Liver (tissue), 3 donors: Measurements from ENCODE around the gene ZSWIM4.

Experiments used
- SP1 ChIP-seq: IDR thresholded peaks from 2 replicates; pipeline ENCODE4 v1.6.1; 2018; ENCODE audit warnings: antibody characterized with exemption, mild to moderate bottlenecking
- TF ChIP-seq, protein P1 (sequence below): fragments of 150-350 bp; IDR thresholded peaks from 2 replicates; pipeline ENCODE4 v1.5.1; 2017; ENCODE audit warnings: improper control_type of control experiment, low read depth, low read length; ENCODE audit not compliant: missing input control
- donor health status: healthy.
- donor health status: healthy.

DNA sequence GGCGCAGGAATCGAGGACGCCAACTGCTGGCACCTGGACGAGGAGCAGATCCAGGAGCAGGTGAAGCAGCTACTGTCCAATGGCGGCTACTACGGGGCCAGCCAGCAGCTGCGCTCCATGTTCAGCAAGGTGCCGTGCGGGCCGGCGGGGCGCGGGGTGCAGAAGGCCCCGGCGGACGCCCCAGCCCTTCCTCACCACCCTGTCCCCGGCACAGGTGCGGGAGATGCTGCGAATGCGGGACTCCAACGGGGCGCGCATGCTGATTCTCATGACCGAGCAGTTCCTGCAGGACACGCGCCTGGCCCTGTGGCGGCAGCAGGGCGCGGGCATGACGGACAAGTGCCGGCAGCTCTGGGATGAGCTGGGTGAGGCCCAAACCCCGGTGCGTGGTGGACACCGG, 13.6 kb downstream of the ZSWIM4 start:
- TF ChIP-seq SP1, result no peak
- TF ChIP-seq, protein P1, sequence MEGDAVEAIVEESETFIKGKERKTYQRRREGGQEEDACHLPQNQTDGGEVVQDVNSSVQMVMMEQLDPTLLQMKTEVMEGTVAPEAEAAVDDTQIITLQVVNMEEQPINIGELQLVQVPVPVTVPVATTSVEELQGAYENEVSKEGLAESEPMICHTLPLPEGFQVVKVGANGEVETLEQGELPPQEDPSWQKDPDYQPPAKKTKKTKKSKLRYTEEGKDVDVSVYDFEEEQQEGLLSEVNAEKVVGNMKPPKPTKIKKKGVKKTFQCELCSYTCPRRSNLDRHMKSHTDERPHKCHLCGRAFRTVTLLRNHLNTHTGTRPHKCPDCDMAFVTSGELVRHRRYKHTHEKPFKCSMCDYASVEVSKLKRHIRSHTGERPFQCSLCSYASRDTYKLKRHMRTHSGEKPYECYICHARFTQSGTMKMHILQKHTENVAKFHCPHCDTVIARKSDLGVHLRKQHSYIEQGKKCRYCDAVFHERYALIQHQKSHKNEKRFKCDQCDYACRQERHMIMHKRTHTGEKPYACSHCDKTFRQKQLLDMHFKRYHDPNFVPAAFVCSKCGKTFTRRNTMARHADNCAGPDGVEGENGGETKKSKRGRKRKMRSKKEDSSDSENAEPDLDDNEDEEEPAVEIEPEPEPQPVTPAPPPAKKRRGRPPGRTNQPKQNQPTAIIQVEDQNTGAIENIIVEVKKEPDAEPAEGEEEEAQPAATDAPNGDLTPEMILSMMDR, result no peak
